Osteoblast (primary cell): Measurements from ENCODE around the gene DEDD. TPM values are rescaled to one million over a fixed set of nuclear protein-coding genes. Genes with fewer than 3 reads are reported as not detected.

Experiments used
- DNase-seq: peaks from one replicate; pipeline ENCODE4 v3.0.0; 2011; ENCODE audit warnings: low spot score, mixed read lengths; ENCODE audit not compliant: insufficient read length; ENCODE audit errors: missing footprints
- H2AFZ ChIP-seq: 2 replicates; pipeline ENCODE4 v1.6.0; 2011; ENCODE audit warnings: mild to moderate bottlenecking, low read length
- H3K27ac ChIP-seq: 2 replicates; pipeline ENCODE4 v1.5.1; 2011; ENCODE audit warnings: mild to moderate bottlenecking, low read depth, low read length, moderate library complexity
- H3K27me3 ChIP-seq: 2 replicates; pipeline ENCODE4 v1.6.0; 2012; ENCODE audit warnings: mild to moderate bottlenecking, control low read depth, inconsistent platforms, low read length, moderate library complexity; ENCODE audit not compliant: insufficient read depth
- H3K36me3 ChIP-seq: 2 replicates; pipeline ENCODE4 v1.5.1; 2011; ENCODE audit warnings: mild to moderate bottlenecking, low read length, control low read depth, moderate library complexity; ENCODE audit not compliant: insufficient read depth
- H3K4me1 ChIP-seq: 2 replicates; pipeline ENCODE4 v1.5.1; 2011; ENCODE audit warnings: mild to moderate bottlenecking, low read length, control low read depth, moderate library complexity; ENCODE audit not compliant: insufficient read depth
- H3K4me2 ChIP-seq: 2 replicates; pipeline ENCODE4 v1.6.0; 2011; ENCODE audit warnings: mild to moderate bottlenecking, low read length; ENCODE audit not compliant: insufficient read depth
- H3K4me3 ChIP-seq: fragments of 200-600 bp; sonication (generic); 3 replicates; pipeline ENCODE4 v1.5.1; 2012; ENCODE audit warnings: mild to moderate bottlenecking, low read length, inconsistent platforms; ENCODE audit not compliant: insufficient read depth
- H3K79me2 ChIP-seq: 2 replicates; pipeline ENCODE4 v1.6.0; 2012; ENCODE audit warnings: mild to moderate bottlenecking, low read length, control low read depth, inconsistent platforms; ENCODE audit not compliant: insufficient read depth
- H3K9me3 ChIP-seq: 2 replicates; pipeline ENCODE4 v1.5.1; 2011; ENCODE audit warnings: low read depth, low read length, control low read depth
- H4K20me1 ChIP-seq: 2 replicates; pipeline ENCODE4 v1.6.0; 2012; ENCODE audit warnings: mild to moderate bottlenecking, low read length, control low read depth; ENCODE audit not compliant: insufficient read depth
- CTCF ChIP-seq: IDR thresholded peaks from 2 replicates; pipeline ENCODE4 v1.5.1; 2011; ENCODE audit warnings: mild to moderate bottlenecking, low read depth, low read length, moderate library complexity; ENCODE audit errors: extremely low read depth
- total RNA-seq: library from RNA; depleted of rRNA; stranded (reverse); fragments of >200 nt; gene quantifications from 2 replicates; pipeline ENCODE4 v1.2.3, GENCODE V29; 2012

DEDD gene
- total RNA-seq, 1 donor, result 36.6 TPM

- Histone ChIP-seq H3K4me3 (peak within 1 kb of the TSS; percentile 79), H3K4me2 (peak within 1 kb of the TSS; percentile 100), H3K79me2 (peaks cover 10% of the 10 kb centered on the region), H4K20me1 (peaks cover 11% of the 10 kb centered on the region), H3K27me3 (no peaks in the 10 kb centered on the region), H3K27ac (no peak within 1 kb of the TSS), H3K4me1 (peaks cover 13% of the 10 kb centered on the region), H3K9me3 (no peaks in the 10 kb centered on the region), H3K36me3 (peaks cover 25% of the 10 kb centered on the region), H2AFZ (peak within 1 kb of the TSS; percentile 88)
- DNase-seq, result peak; percentile 95
- no peak for TF ChIP-seq CTCF
Measured at GRCh38 chr1:161098210-161099068, 34.0 kb downstream of the DEDD start, which contains the start of gene KLHDC9. KLHDC9 (plus strand) TSS chr1:161098361; CDS start chr1:161098536, 175 bp downstream.

- H3K27ac ChIP-seq, result no peak overlapping the region
- DNase-seq, result peak; percentile 95
- no peaks in the 10 kb centered on the region for H3K27me3 ChIP-seq
- H2AFZ ChIP-seq, result no peak overlapping the region
- H3K4me2 ChIP-seq, result no peak overlapping the region
- H4K20me1 ChIP-seq, result peaks cover 7% of the 10 kb centered on the region
- H3K9me3 ChIP-seq, result no peaks in the 10 kb centered on the region
- peaks cover 22% of the 10 kb centered on the region for H3K4me1 ChIP-seq
- H3K4me3 ChIP-seq, result no peak overlapping the region
- no peaks in the 10 kb centered on the region for H3K79me2 ChIP-seq
- peaks cover 16% of the 10 kb centered on the region for H3K36me3 ChIP-seq
- no peak for TF ChIP-seq CTCF
Measured at GRCh38 chr1:161096530-161096929, 35.9 kb downstream of the DEDD start.

- peak; percentile 78 for DNase-seq
- Histone ChIP-seq H3K27ac (no peak overlapping the region), H3K79me2 (no peaks in the 10 kb centered on the region), H3K27me3 (no peaks in the 10 kb centered on the region), H4K20me1 (peaks cover 7% of the 10 kb centered on the region), H3K36me3 (peaks cover 15% of the 10 kb centered on the region), H3K9me3 (no peaks in the 10 kb centered on the region), H3K4me2 (no peak overlapping the region), H2AFZ (no peak overlapping the region), H3K4me3 (no peak overlapping the region), H3K4me1 (peaks cover 22% of the 10 kb centered on the region)
- TF ChIP-seq CTCF, result no peak
Measured at GRCh38 chr1:161096015-161096414, 36.5 kb downstream of the DEDD start.

GRCh38 chr1:161095230-161095629 lies 37.2 kb downstream of the DEDD start:
- peaks cover 7% of the 10 kb centered on the region for H4K20me1 ChIP-seq
- no peak for TF ChIP-seq CTCF
- H3K36me3 ChIP-seq, result peaks cover 8% of the 10 kb centered on the region
- no peak overlapping the region for H2AFZ ChIP-seq
- H3K27me3 ChIP-seq, result no peaks in the 10 kb centered on the region
- H3K79me2 ChIP-seq, result no peaks in the 10 kb centered on the region
- H3K4me3 ChIP-seq, result no peak overlapping the region
- DNase-seq, result no peak
- no peak overlapping the region for H3K4me2 ChIP-seq
- no peak overlapping the region for H3K27ac ChIP-seq
- H3K4me1 ChIP-seq, result peaks cover 18% of the 10 kb centered on the region
- H3K9me3 ChIP-seq, result no peaks in the 10 kb centered on the region
